ENCODE results near the gene TRAF6. TPM values are rescaled to one million over a fixed set of nuclear protein-coding genes. Genes with fewer than 3 reads are reported as not detected.
"Not testable (repeated sequence)": the region's sequence is repeated elsewhere in the genome, so short reads cannot be mapped to it uniquely, and the experiment has no call there.

Gene TRAF6
- total RNA-seq, 3 donors from 2014 or later (not counting 1 experiment from before 2014, with no cell fraction given) = 37.9 to 43.3 (median 40.2) TPM

- WGBS (ENCODE audit: insufficient coverage) = 48% methylated on average over 8 of the region's 8 CpGs
- intact Hi-C loops (cut with micrococcal nuclease) = no loop called here
- H3K36me3 Mint-ChIP-seq = no peaks in the 10 kb centered on the region
- no peaks in the 10 kb centered on the region for H3K9me3 ChIP-seq (ENCODE audit: control insufficient read depth, insufficient read depth, low read length)
- TF ChIP-seq CTCF (IDR thresholded peaks at IDR 0.05) = no peak
- no peak overlapping the region for H3K27ac ChIP-seq (ENCODE audit: low read length)
- peaks cover 0 to 4% of the 10 kb centered on the region in 2 donors for H3K27me3 Mint-ChIP-seq (ENCODE audit: low read depth in 2 of 2)
- no peak overlapping the region for H3K4me3 Mint-ChIP-seq
- no peaks in the 10 kb centered on the region for H3K4me1 ChIP-seq (ENCODE audit: control insufficient read depth, insufficient read depth, low read length)
- no peaks in the 10 kb centered on the region for H3K9me3 Mint-ChIP-seq
- H3K27ac Mint-ChIP-seq = no peak overlapping the region
- H3K36me3 ChIP-seq (ENCODE audit: control insufficient read depth, insufficient read depth, low read length) = no peaks in the 10 kb centered on the region
- H3K4me3 ChIP-seq (ENCODE audit: low read length) = no peak overlapping the region
- DNase-seq (no peak), ATAC-seq (no peak)
- peaks cover 3% of the 10 kb centered on the region for H3K27me3 ChIP-seq (ENCODE audit: control insufficient read depth, insufficient read depth, low read length)
- H3K4me1 Mint-ChIP-seq = no peaks in the 10 kb centered on the region
Observed at GRCh38 chr11:36532941-36533601, 23.0 kb upstream of the TRAF6 start.

- Histone ChIP-seq H3K9me3 (ENCODE audit: control insufficient read depth, insufficient read depth, low read length) (no peaks in the 10 kb centered on the region), H3K4me3 (ENCODE audit: low read length) (no peak overlapping the region), H3K36me3 (ENCODE audit: control insufficient read depth, insufficient read depth, low read length) (no peaks in the 10 kb centered on the region), H3K27me3 (ENCODE audit: control insufficient read depth, insufficient read depth, low read length) (peaks cover 3% of the 10 kb centered on the region), H3K27ac (ENCODE audit: low read length) (no peak overlapping the region), H3K4me1 (ENCODE audit: control insufficient read depth, insufficient read depth, low read length) (no peaks in the 10 kb centered on the region)
- Mint-ChIP-seq H3K36me3 (no peaks in the 10 kb centered on the region), H3K27me3 (ENCODE audit: low read depth in 2 of 2) (peaks cover 0 to 4% of the 10 kb centered on the region in 2 donors), H3K4me1 (no peaks in the 10 kb centered on the region), H3K9me3 (no peaks in the 10 kb centered on the region), H3K4me3 (no peak overlapping the region), H3K27ac (no peak overlapping the region)
- no peak for ATAC-seq
- TF ChIP-seq CTCF (IDR thresholded peaks at IDR 0.05) = no peak
- no peak for DNase-seq
- intact Hi-C loops (cut with micrococcal nuclease) = no loop called here
Observed at GRCh38 chr11:36530840-36531239, 20.8 kb upstream of the TRAF6 start.

- ATAC-seq (no peak), DNase-seq (no peak)
- TF ChIP-seq CTCF (IDR thresholded peaks at IDR 0.05) = no peak
- Histone ChIP-seq H3K36me3 (ENCODE audit: control insufficient read depth, insufficient read depth, low read length) (no peaks in the 10 kb centered on the region), H3K4me1 (ENCODE audit: control insufficient read depth, insufficient read depth, low read length) (peaks cover 11% of the 10 kb centered on the region), H3K4me3 (ENCODE audit: low read length) (no peak overlapping the region), H3K27ac (ENCODE audit: low read length) (no peak overlapping the region), H3K9me3 (ENCODE audit: control insufficient read depth, insufficient read depth, low read length) (no peaks in the 10 kb centered on the region), H3K27me3 (ENCODE audit: control insufficient read depth, insufficient read depth, low read length) (no peaks in the 10 kb centered on the region)
- H3K4me3 Mint-ChIP-seq = no peak overlapping the region
- H3K27me3 Mint-ChIP-seq (ENCODE audit: low read depth in 2 of 2) = peaks cover 3 to 14% of the 10 kb centered on the region in 2 donors
- H3K27ac Mint-ChIP-seq = no peak overlapping the region
- peaks cover 13 to 20% of the 10 kb centered on the region in 2 donors for H3K4me1 Mint-ChIP-seq
- WGBS (ENCODE audit: insufficient coverage) = 75% methylated on average over 2 of the region's 2 CpGs
- H3K36me3 Mint-ChIP-seq = no peaks in the 10 kb centered on the region
- no peaks in the 10 kb centered on the region for H3K9me3 Mint-ChIP-seq
- intact Hi-C loops (cut with micrococcal nuclease) = no loop called here
Observed at GRCh38 chr11:36513965-36514364, 3.9 kb upstream of the TRAF6 start.

- intact Hi-C loops (cut with micrococcal nuclease) = no loop called here
- peak overlapping the region; percentile 47 for H3K4me3 Mint-ChIP-seq
- no peaks in the 10 kb centered on the region for H3K36me3 Mint-ChIP-seq
- H3K4me1 Mint-ChIP-seq = peaks cover 24 to 32% of the 10 kb centered on the region in 2 donors
- DNase-seq = no peak
- no peaks in the 10 kb centered on the region for H3K9me3 Mint-ChIP-seq
- H3K27me3 Mint-ChIP-seq (ENCODE audit: low read depth in 2 of 2) = peaks cover 3 to 14% of the 10 kb centered on the region in 2 donors
- no peak for TF ChIP-seq CTCF (IDR thresholded peaks at IDR 0.05)
- WGBS (ENCODE audit: insufficient coverage) = 79% methylated on average over 5 of the region's 5 CpGs
- H3K27ac Mint-ChIP-seq = no peak overlapping the region
- H3K36me3 ChIP-seq (ENCODE audit: control insufficient read depth, insufficient read depth, low read length) = no peaks in the 10 kb centered on the region
- H3K4me3 ChIP-seq (ENCODE audit: low read length) = no peak overlapping the region
- no peak overlapping the region for H3K27ac ChIP-seq (ENCODE audit: low read length)
- ATAC-seq = no peak
- no peaks in the 10 kb centered on the region for H3K9me3 ChIP-seq (ENCODE audit: control insufficient read depth, insufficient read depth, low read length)
- peaks cover 14% of the 10 kb centered on the region for H3K4me1 ChIP-seq (ENCODE audit: control insufficient read depth, insufficient read depth, low read length)
- H3K27me3 ChIP-seq (ENCODE audit: control insufficient read depth, insufficient read depth, low read length) = no peaks in the 10 kb centered on the region
Observed at GRCh38 chr11:36512016-36512415, 1.9 kb upstream of the TRAF6 start.

- Mint-ChIP-seq H3K27me3 (ENCODE audit: low read depth in 2 of 2) (peaks cover 3 to 14% of the 10 kb centered on the region in 2 donors), H3K27ac (peak overlapping the region; percentile 91 to 94), H3K4me3 (peak overlapping the region; percentile 99), H3K4me1 (peaks cover 27 to 32% of the 10 kb centered on the region in 2 donors)
- H3K27me3 ChIP-seq (ENCODE audit: control insufficient read depth, insufficient read depth, low read length); H3K36me3 ChIP-seq (ENCODE audit: control insufficient read depth, insufficient read depth, low read length); intact Hi-C loops (cut with micrococcal nuclease); DNase-seq; H3K9me3 ChIP-seq (ENCODE audit: control insufficient read depth, insufficient read depth, low read length); H3K9me3 Mint-ChIP-seq; H3K4me3 ChIP-seq (ENCODE audit: low read length); H3K36me3 Mint-ChIP-seq; H3K27ac ChIP-seq (ENCODE audit: low read length); ATAC-seq: not testable (repeated sequence)
- WGBS (ENCODE audit: insufficient coverage) = 92% methylated on average over 1 of the region's 2 CpGs
- H3K4me1 ChIP-seq (ENCODE audit: control insufficient read depth, insufficient read depth, low read length) = peaks cover 14% of the 10 kb centered on the region
Observed at GRCh38 chr11:36511062-36511461, 990 bp upstream of the TRAF6 start.

Measured in natural killer cell (primary cell).